ENCODE results near the gene RNF130.

Gene RNF130

DNA sequence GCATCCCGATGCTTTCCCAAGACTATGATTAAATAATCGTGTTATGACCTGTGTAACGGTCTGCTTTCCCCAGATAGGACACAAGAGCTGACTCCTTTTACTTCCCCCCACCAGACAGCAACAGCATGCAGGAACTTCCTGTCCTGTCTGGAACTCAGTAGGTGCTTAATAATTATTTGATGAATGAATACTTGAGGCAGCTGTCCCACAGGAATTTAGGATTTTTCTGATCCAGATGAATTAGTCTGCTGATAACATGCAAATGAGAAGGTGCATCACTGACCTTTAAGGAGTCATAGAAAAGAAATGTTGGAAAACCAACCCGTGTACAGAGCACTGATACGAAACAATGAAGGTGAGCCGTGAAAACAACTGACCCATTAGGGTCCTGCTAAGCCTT lies 12.2 kb downstream of the RNF130 start:
- no peaks in the 10 kb centered on the region for H3K79me2 ChIP-seq (ENCODE audit: insufficient read depth, low read depth)
- no peaks in the 10 kb centered on the region for H3K36me3 ChIP-seq (ENCODE audit: insufficient read depth)
- H3K4me1 ChIP-seq (ENCODE audit: low read depth, poor library complexity, severe bottlenecking), result no peaks in the 10 kb centered on the region

DNA sequence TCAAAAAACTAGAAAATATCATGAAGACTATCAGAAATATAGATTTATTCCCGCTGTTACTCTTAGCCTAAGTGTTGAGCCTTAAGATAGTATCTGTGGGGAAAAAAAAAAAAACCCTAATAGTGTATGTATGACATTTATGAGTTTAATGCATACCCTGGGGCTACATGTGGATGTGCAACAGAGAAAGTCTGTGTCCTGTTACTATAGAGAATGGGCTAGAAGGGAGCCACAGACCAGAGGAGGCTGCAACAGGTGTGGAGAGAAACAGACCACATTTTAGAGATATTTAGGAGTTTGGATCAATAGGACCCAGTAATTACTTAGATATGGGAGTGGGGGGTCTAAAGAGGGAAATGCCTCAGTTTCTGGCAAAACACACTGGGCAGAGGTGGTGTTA lies 15.4 kb downstream of the RNF130 start:
- TF ChIP-seq, protein P1, sequence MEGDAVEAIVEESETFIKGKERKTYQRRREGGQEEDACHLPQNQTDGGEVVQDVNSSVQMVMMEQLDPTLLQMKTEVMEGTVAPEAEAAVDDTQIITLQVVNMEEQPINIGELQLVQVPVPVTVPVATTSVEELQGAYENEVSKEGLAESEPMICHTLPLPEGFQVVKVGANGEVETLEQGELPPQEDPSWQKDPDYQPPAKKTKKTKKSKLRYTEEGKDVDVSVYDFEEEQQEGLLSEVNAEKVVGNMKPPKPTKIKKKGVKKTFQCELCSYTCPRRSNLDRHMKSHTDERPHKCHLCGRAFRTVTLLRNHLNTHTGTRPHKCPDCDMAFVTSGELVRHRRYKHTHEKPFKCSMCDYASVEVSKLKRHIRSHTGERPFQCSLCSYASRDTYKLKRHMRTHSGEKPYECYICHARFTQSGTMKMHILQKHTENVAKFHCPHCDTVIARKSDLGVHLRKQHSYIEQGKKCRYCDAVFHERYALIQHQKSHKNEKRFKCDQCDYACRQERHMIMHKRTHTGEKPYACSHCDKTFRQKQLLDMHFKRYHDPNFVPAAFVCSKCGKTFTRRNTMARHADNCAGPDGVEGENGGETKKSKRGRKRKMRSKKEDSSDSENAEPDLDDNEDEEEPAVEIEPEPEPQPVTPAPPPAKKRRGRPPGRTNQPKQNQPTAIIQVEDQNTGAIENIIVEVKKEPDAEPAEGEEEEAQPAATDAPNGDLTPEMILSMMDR (conservative IDR thresholded peaks at IDR 0.05; ENCODE audit: low read depth, low read length), result no peak
- Histone ChIP-seq H3K9ac (no peak overlapping the region), H2AFZ (ENCODE audit: low read depth) (no peak overlapping the region), H3K4me1 (ENCODE audit: low read depth, poor library complexity, severe bottlenecking) (no peaks in the 10 kb centered on the region), H3K79me2 (ENCODE audit: insufficient read depth, low read depth) (no peaks in the 10 kb centered on the region), H3K27me3 (ENCODE audit: insufficient read depth, low read depth) (no peaks in the 10 kb centered on the region), H3K4me2 (no peak overlapping the region), H3K36me3 (ENCODE audit: insufficient read depth) (no peaks in the 10 kb centered on the region), H4K20me1 (ENCODE audit: insufficient read depth) (no peaks in the 10 kb centered on the region), H3K27ac (no peak overlapping the region), H3K4me3 (IDR thresholded peaks at IDR 0.05; ENCODE audit: insufficient read depth, low read depth, low read length) (no peak overlapping the region)

More for the DNA sequence above, 12.2 kb downstream of the RNF130 start:
- Histone ChIP-seq H3K27me3 (ENCODE audit: insufficient read depth, low read depth) (no peaks in the 10 kb centered on the region), H3K4me2 (no peak overlapping the region), H3K4me3 (IDR thresholded peaks at IDR 0.05; ENCODE audit: insufficient read depth, low read depth, low read length) (no peak overlapping the region), H3K27ac (no peak overlapping the region), H2AFZ (ENCODE audit: low read depth) (no peak overlapping the region), H3K9ac (no peak overlapping the region), H4K20me1 (ENCODE audit: insufficient read depth) (no peaks in the 10 kb centered on the region)
- TF ChIP-seq, protein P1 (conservative IDR thresholded peaks at IDR 0.05; ENCODE audit: low read depth, low read length), result no peak

DNA sequence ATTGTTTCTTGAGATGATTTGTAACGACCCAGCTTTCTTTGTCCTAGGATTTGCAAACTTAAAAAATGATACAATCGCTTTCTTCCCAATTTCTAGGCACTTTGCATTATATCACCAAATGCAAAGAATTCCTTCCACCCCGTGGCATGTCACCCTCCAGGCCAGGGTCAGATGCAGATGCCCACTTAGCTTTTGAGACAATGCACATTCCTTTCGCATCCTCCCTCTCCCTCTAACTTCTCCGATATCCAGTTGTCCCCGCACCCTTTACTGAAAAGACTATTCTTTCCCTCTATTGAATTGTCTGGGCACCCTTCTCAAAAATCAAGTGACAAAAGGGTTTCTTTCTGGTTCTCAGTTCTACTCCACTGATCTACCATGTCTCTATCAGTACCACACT lies 17.3 kb downstream of the RNF130 start:
- Histone ChIP-seq H3K27me3 (ENCODE audit: insufficient read depth, low read depth) (no peaks in the 10 kb centered on the region), H2AFZ (ENCODE audit: low read depth) (no peak overlapping the region), H3K4me2 (no peak overlapping the region), H3K4me3 (IDR thresholded peaks at IDR 0.05; ENCODE audit: insufficient read depth, low read depth, low read length) (no peak overlapping the region), H3K36me3 (ENCODE audit: insufficient read depth) (no peaks in the 10 kb centered on the region), H3K4me1 (ENCODE audit: low read depth, poor library complexity, severe bottlenecking) (no peaks in the 10 kb centered on the region), H3K27ac (no peak overlapping the region), H3K9ac (no peak overlapping the region), H4K20me1 (ENCODE audit: insufficient read depth) (no peaks in the 10 kb centered on the region), H3K79me2 (ENCODE audit: insufficient read depth, low read depth) (no peaks in the 10 kb centered on the region)
- TF ChIP-seq, protein P1 (conservative IDR thresholded peaks at IDR 0.05; ENCODE audit: low read depth, low read length), result no peak

DNA sequence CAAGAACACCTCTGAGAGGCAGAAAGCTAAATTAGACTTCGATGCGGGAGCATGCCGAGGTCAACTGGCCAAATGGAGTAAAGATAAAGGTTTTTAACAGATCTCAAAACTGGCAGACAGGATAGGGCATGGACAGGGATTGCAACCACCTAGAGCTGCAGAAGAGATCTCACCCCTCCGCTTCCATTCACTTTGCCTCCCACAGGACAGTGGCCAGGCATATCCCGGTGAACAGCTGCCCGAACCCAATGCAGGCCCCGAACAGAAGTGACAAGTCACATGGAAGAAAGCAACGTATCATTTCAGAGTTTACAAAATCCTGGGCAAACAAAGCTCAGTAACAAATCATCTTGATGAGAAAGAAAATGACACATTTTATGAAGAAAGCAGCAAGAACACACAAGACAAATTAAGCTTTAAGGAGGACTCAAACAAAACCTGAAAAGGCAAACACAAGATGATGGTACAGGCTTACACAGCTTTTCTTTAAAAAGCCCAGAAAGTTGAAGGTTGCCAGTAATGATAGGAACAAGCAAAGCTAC lies 18.4 kb downstream of the RNF130 start:
- TF ChIP-seq, protein P1 (conservative IDR thresholded peaks at IDR 0.05; ENCODE audit: low read depth, low read length), result no peak
- Histone ChIP-seq H3K27me3 (ENCODE audit: insufficient read depth, low read depth) (no peaks in the 10 kb centered on the region), H4K20me1 (ENCODE audit: insufficient read depth) (no peaks in the 10 kb centered on the region), H3K27ac (no peak overlapping the region), H3K4me2 (no peak overlapping the region), H3K79me2 (ENCODE audit: insufficient read depth, low read depth) (no peaks in the 10 kb centered on the region), H3K4me3 (IDR thresholded peaks at IDR 0.05; ENCODE audit: insufficient read depth, low read depth, low read length) (no peak overlapping the region), H3K36me3 (ENCODE audit: insufficient read depth) (no peaks in the 10 kb centered on the region), H2AFZ (ENCODE audit: low read depth) (no peak overlapping the region), H3K9ac (no peak overlapping the region), H3K4me1 (ENCODE audit: low read depth, poor library complexity, severe bottlenecking) (no peaks in the 10 kb centered on the region)

Measured in KMS-11 (cell line).